Fibroblast of lung (primary cell): ENCODE results near the gene TSPYL1. TPM values are rescaled to one million over a fixed set of nuclear protein-coding genes. Genes with fewer than 3 reads are reported as not detected.
"Not testable (repeated sequence)": the region's sequence is repeated elsewhere in the genome, so short reads cannot be mapped to it uniquely, and the experiment has no call there.

Experiments
- DNase-seq, 2 donors: peaks; one replicate each; pipeline versions ENCODE4 v3.0.0 to v3.0.0-alpha.2; 2010; ENCODE audit warnings: low read depth in 2 of 2
- H2AFZ ChIP-seq: 2 replicates; pipeline ENCODE4 v1.5.1; 2012; ENCODE audit warnings: low read length, control low read depth, inconsistent platforms
- H3K27ac ChIP-seq: 2 replicates; pipeline ENCODE4 v1.5.1; 2011; ENCODE audit warnings: low read length, control low read depth; ENCODE audit not compliant: insufficient read depth
- H3K27me3 ChIP-seq: 2 replicates; pipeline ENCODE4 v1.5.1; 2011; ENCODE audit warnings: mild to moderate bottlenecking, low read length; ENCODE audit not compliant: control insufficient read depth, insufficient read depth
- H3K36me3 ChIP-seq: 2 replicates; pipeline ENCODE4 v1.5.1; 2011; ENCODE audit warnings: low read length; ENCODE audit not compliant: control insufficient read depth, insufficient read depth
- H3K4me1 ChIP-seq: 2 replicates; pipeline ENCODE4 v1.5.1; 2011; ENCODE audit warnings: low read length; ENCODE audit not compliant: control insufficient read depth, insufficient read depth; ENCODE audit errors: extremely low read depth
- H3K4me2 ChIP-seq: 2 replicates; pipeline ENCODE4 v1.5.1; 2011; ENCODE audit warnings: low read length, control low read depth; ENCODE audit not compliant: insufficient read depth; ENCODE audit errors: extremely low read depth
- H3K4me3 ChIP-seq, 4 experiments: fragments of 200-600 bp in 1 of 4; sonication (generic) in 1 of 4; replicated peaks in 1 of 4; 2 replicates each; pipeline ENCODE4 v1.5.1; 2011 to 2016; ENCODE audit warnings: low read length in 4 of 4, low read depth in 3 of 4, mild to moderate bottlenecking in 3 of 4, control low read depth in 2 of 4, inconsistent platforms in 1 of 4, mixed read lengths in 1 of 4; ENCODE audit not compliant: insufficient read depth in 1 of 4; ENCODE audit errors: control extremely low read depth in 1 of 4
- H3K79me2 ChIP-seq: 2 replicates; pipeline ENCODE4 v1.5.1; 2012; ENCODE audit warnings: mild to moderate bottlenecking, low read length, inconsistent platforms; ENCODE audit not compliant: control insufficient read depth, insufficient read depth
- H3K9ac ChIP-seq: 2 replicates; pipeline ENCODE4 v1.5.1; 2011; ENCODE audit warnings: mild to moderate bottlenecking, low read length, control low read depth; ENCODE audit not compliant: insufficient read depth
- H3K9me3 ChIP-seq: 2 replicates; pipeline ENCODE4 v1.5.1; 2012; ENCODE audit warnings: low read depth, low read length; ENCODE audit not compliant: control insufficient read depth, insufficient read depth
- H4K20me1 ChIP-seq: 2 replicates; pipeline ENCODE4 v1.5.1; 2011; ENCODE audit warnings: low read length; ENCODE audit not compliant: control insufficient read depth, insufficient read depth; ENCODE audit errors: extremely low read depth
- EZH2 ChIP-seq: IDR thresholded peaks from 2 replicates; pipeline ENCODE4 v1.5.1; 2012; ENCODE audit warnings: low read length, control low read depth, mild to moderate bottlenecking; ENCODE audit errors: missing control alignments
- polyA plus RNA-seq, 2 donors: library from polyadenylated mRNA; depleted of rRNA in 1 of 2; stranded (reverse) in 1 of 2; unstranded in 1 of 2; fragments of >200 nt; gene quantifications; 2 replicates each; pipeline ENCODE4 v1.2.1, GENCODE V29; 2011 to 2012; ENCODE audit warnings: missing spikeins in 1 of 2
- total RNA-seq: library from RNA; depleted of rRNA; stranded (reverse); fragments of >200 nt; gene quantifications from 2 replicates; pipeline ENCODE4 v1.2.1, GENCODE V29; 2014
- TF ChIP-seq, protein P1 (sequence below), 2 donors: IDR thresholded peaks in 1 of 2; conservative IDR thresholded peaks in 1 of 2; 1 replicate in 1 of 2; 2 replicates in 1 of 2; pipeline ENCODE4 v1.5.1; 2011 to 2012; ENCODE audit warnings: low read length in 2 of 2, control low read depth in 1 of 2, inconsistent platforms in 1 of 2, low read depth in 1 of 2, mild to moderate bottlenecking in 1 of 2

Gene TSPYL1
- total and polyA plus RNA-seq, 2 donors (not counting 1 experiment from before 2014, with no cell fraction given) = 82.0 to 93.0 TPM

DNA sequence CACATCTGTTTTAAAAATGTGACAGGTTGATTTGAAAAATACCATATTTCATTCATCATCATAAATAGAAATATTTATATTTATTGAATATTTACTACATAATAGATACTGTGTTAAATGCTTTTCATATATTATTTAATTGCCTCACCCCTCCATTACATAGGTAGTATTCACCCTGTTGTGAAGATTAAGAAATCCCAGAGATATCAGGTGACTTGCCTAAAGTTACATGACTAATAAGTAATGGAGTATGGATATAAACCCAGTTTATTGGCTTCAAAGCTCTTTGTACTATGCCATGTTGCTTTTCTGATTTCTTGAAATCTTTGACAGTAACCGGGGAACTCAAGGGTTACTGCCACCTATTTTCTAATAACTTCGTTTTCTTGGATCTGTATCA is 10.1 kb upstream of the TSPYL1 start:
- no peak overlapping the region for H3K4me3 ChIP-seq
- H3K9me3 ChIP-seq = no peaks in the 10 kb centered on the region
- no peak for TF ChIP-seq EZH2
- TF ChIP-seq, protein P1, sequence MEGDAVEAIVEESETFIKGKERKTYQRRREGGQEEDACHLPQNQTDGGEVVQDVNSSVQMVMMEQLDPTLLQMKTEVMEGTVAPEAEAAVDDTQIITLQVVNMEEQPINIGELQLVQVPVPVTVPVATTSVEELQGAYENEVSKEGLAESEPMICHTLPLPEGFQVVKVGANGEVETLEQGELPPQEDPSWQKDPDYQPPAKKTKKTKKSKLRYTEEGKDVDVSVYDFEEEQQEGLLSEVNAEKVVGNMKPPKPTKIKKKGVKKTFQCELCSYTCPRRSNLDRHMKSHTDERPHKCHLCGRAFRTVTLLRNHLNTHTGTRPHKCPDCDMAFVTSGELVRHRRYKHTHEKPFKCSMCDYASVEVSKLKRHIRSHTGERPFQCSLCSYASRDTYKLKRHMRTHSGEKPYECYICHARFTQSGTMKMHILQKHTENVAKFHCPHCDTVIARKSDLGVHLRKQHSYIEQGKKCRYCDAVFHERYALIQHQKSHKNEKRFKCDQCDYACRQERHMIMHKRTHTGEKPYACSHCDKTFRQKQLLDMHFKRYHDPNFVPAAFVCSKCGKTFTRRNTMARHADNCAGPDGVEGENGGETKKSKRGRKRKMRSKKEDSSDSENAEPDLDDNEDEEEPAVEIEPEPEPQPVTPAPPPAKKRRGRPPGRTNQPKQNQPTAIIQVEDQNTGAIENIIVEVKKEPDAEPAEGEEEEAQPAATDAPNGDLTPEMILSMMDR (conservative IDR thresholded peaks at IDR 0.05 in 1 of 2, IDR thresholded peaks at IDR 0.05 in 1 of 2; ENCODE audit: low read depth in 1 of 2, low read length in 2 of 2) = no peak
- no peaks in the 10 kb centered on the region for H3K36me3 ChIP-seq
- H3K4me2 ChIP-seq = no peak overlapping the region
- no peak for DNase-seq
- H3K9ac ChIP-seq = no peak overlapping the region
- H3K79me2 ChIP-seq = no peaks in the 10 kb centered on the region
- H4K20me1 ChIP-seq = no peaks in the 10 kb centered on the region
- no peaks in the 10 kb centered on the region for H3K27me3 ChIP-seq
- no peak overlapping the region for H2AFZ ChIP-seq
- H3K27ac ChIP-seq = no peak overlapping the region
- peaks cover 2% of the 10 kb centered on the region for H3K4me1 ChIP-seq

DNA sequence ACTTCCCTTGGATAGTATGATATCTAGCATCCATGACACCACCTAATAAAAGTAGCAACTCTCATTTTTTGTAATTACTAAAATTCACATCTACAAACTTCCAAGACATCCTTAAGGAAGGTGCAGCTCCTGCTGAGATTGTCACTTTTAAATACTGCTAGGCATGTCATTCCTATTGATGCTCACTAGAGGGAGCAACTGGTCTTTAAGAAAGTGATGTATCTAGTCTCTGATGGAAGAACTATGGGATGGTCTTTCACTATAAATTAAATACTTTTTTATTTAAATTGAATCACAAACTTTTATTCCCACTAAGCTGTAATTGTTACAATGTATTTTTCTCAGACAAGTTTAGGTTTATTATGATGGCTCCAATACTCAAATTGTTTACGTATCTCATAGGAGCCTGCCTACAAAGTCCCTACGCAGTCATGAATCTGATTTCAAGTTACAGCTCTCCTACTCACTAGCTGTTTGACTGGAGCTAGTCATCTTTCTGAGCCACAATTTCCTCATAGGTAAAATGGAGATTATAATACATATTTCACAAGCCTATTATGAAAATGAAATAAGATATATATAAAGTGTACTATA is 8.1 kb upstream of the TSPYL1 start:
- Histone ChIP-seq H3K9me3 (no peaks in the 10 kb centered on the region), H2AFZ (no peak overlapping the region), H3K27ac (no peak overlapping the region), H3K4me1 (peaks cover 2% of the 10 kb centered on the region), H3K4me3 (no peak overlapping the region), H3K9ac (no peak overlapping the region), H3K36me3 (no peaks in the 10 kb centered on the region), H3K4me2 (no peak overlapping the region), H3K27me3 (no peaks in the 10 kb centered on the region), H4K20me1 (no peaks in the 10 kb centered on the region), H3K79me2 (no peaks in the 10 kb centered on the region)
- TF ChIP-seq, protein P1 (conservative IDR thresholded peaks at IDR 0.05 in 1 of 2, IDR thresholded peaks at IDR 0.05 in 1 of 2; ENCODE audit: low read depth in 1 of 2, low read length in 2 of 2) = peak; percentile 83 to 86
- no peak for TF ChIP-seq EZH2
- peak; percentile 59 to 79 for DNase-seq

DNA sequence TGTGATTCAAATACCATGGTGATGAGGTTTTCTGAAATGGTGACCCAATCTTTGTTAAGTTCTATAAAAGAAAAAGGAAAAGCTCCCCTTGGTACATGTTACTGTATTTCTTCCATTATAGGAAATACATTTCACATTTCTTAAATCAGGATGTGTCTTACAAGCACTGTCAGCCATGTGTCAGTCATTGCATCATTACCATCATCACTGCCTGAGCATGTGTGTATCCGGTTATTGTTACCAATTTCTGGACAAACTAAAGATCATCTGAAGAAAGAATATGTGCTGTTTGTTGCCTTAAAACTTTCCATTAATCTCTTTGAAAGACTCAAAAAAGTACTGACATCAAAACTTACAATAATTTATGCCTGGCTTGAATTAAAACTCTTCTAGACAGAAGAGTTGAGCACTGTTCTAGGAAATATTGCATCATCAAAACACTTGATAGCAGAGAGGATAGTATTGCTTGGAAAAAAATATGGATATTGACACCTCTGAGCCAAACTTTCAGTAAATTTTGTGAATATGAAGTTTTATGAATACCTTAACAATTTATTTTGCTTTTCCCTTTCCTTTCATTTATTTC is 7.1 kb upstream of the TSPYL1 start:
- Histone ChIP-seq H3K9me3 (no peaks in the 10 kb centered on the region), H3K4me1 (no peaks in the 10 kb centered on the region), H3K27me3 (no peaks in the 10 kb centered on the region), H3K27ac (no peak overlapping the region), H3K4me2 (no peak overlapping the region), H3K79me2 (no peaks in the 10 kb centered on the region), H4K20me1 (no peaks in the 10 kb centered on the region), H3K4me3 (no peak overlapping the region), H3K9ac (no peak overlapping the region), H2AFZ (no peak overlapping the region), H3K36me3 (no peaks in the 10 kb centered on the region)
- DNase-seq = no peak
- TF ChIP-seq EZH2 = no peak
- TF ChIP-seq, protein P1 (conservative IDR thresholded peaks at IDR 0.05 in 1 of 2, IDR thresholded peaks at IDR 0.05 in 1 of 2; ENCODE audit: low read depth in 1 of 2, low read length in 2 of 2) = no peak

DNA sequence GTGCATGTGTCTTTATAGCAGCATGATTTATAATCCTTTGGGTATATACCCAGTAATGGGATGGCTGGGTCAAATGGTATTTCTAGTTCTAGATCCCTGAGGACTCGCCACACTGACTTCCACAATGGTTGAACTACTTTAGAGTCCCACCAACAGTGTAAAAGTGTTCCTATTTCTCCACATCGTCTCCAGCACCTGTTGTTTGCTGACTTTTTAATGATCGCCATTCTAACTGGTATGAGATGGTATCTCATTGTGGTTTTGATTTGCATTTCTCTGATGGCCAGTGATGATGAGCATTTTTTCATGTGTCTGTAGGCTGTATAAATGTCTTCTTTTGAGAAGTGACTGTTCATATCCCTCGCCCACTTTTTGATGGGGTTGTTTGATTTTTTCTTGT is 5.3 kb upstream of the TSPYL1 start:
- not testable (repeated sequence) for DNase-seq, H3K4me3 ChIP-seq, H3K36me3 ChIP-seq, H3K9me3 ChIP-seq, H4K20me1 ChIP-seq, H3K9ac ChIP-seq, H3K27me3 ChIP-seq, H3K4me2 ChIP-seq, H3K4me1 ChIP-seq, H3K79me2 ChIP-seq, H3K27ac ChIP-seq, H2AFZ ChIP-seq
